ENCODE measurements around the gene HMGA1. TPM values are rescaled to one million over a fixed set of nuclear protein-coding genes. Genes with fewer than 3 reads are reported as not detected.

The HMGA1 gene
- total and polyA plus RNA-seq, 2 of the 13 experiments (the other 11 are each of a cell fraction or from before 2014, with no cell fraction given), result 117 to 145 TPM

DNA sequence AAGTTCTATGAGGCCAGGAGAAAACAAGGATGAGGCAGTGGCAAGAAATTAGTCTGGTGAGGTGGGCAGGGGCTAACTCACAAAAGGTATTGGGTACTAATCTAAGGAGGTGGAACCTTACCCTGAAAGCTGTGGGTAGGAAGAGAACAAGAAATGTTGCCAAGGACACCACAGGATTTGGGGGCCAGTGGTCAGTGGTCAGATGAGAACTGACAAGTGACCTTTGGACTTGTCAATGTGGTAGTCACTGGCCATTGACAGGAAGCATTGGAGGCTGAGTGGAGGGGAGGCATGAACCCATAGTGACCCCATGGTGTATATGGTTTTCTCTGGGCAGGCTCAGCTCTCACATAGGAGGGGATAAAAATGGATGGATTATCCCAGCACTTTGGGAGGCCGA lies 37.5 kb downstream of the HMGA1 start (continued):
- TF ChIP-seq PAWR (CRISPR knock-in tag; IDR thresholded peaks at IDR 0.05; ENCODE audit: borderline replicate concordance), result no peak
- TF ChIP-seq, protein P1, sequence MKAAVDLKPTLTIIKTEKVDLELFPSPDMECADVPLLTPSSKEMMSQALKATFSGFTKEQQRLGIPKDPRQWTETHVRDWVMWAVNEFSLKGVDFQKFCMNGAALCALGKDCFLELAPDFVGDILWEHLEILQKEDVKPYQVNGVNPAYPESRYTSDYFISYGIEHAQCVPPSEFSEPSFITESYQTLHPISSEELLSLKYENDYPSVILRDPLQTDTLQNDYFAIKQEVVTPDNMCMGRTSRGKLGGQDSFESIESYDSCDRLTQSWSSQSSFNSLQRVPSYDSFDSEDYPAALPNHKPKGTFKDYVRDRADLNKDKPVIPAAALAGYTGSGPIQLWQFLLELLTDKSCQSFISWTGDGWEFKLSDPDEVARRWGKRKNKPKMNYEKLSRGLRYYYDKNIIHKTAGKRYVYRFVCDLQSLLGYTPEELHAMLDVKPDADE (CRISPR knock-in tag; IDR thresholded peaks at IDR 0.05), result no peak
- TF ChIP-seq ZNF574 (CRISPR knock-in tag; IDR thresholded peaks at IDR 0.05), result no peak
- TF ChIP-seq, protein P2, sequence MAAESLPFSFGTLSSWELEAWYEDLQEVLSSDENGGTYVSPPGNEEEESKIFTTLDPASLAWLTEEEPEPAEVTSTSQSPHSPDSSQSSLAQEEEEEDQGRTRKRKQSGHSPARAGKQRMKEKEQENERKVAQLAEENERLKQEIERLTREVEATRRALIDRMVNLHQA (CRISPR knock-in tag; IDR thresholded peaks at IDR 0.05), result no peak
- TF ChIP-seq, protein P3, sequence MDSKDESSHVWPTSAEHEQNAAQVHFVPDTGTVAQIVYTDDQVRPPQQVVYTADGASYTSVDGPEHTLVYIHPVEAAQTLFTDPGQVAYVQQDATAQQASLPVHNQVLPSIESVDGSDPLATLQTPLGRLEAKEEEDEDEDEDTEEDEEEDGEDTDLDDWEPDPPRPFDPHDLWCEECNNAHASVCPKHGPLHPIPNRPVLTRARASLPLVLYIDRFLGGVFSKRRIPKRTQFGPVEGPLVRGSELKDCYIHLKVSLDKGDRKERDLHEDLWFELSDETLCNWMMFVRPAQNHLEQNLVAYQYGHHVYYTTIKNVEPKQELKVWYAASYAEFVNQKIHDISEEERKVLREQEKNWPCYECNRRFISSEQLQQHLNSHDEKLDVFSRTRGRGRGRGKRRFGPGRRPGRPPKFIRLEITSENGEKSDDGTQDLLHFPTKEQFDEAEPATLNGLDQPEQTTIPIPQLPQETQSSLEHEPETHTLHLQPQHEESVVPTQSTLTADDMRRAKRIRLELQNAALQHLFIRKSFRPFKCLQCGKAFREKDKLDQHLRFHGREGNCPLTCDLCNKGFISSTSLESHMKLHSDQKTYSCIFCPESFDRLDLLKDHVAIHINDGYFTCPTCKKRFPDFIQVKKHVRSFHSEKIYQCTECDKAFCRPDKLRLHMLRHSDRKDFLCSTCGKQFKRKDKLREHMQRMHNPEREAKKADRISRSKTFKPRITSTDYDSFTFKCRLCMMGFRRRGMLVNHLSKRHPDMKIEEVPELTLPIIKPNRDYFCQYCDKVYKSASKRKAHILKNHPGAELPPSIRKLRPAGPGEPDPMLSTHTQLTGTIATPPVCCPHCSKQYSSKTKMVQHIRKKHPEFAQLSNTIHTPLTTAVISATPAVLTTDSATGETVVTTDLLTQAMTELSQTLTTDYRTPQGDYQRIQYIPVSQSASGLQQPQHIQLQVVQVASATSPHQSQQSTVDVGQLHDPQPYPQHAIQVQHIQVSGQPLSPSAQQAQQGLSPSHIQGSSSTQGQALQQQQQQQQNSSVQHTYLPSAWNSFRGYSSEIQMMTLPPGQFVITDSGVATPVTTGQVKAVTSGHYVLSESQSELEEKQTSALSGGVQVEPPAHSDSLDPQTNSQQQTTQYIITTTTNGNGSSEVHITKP (CRISPR knock-in tag; IDR thresholded peaks at IDR 0.05; ENCODE audit: low read depth), result no peak
- no peak for TF ChIP-seq ZNF567 (CRISPR knock-in tag; IDR thresholded peaks at IDR 0.05; ENCODE audit: borderline replicate concordance)
- TF ChIP-seq, protein P4, sequence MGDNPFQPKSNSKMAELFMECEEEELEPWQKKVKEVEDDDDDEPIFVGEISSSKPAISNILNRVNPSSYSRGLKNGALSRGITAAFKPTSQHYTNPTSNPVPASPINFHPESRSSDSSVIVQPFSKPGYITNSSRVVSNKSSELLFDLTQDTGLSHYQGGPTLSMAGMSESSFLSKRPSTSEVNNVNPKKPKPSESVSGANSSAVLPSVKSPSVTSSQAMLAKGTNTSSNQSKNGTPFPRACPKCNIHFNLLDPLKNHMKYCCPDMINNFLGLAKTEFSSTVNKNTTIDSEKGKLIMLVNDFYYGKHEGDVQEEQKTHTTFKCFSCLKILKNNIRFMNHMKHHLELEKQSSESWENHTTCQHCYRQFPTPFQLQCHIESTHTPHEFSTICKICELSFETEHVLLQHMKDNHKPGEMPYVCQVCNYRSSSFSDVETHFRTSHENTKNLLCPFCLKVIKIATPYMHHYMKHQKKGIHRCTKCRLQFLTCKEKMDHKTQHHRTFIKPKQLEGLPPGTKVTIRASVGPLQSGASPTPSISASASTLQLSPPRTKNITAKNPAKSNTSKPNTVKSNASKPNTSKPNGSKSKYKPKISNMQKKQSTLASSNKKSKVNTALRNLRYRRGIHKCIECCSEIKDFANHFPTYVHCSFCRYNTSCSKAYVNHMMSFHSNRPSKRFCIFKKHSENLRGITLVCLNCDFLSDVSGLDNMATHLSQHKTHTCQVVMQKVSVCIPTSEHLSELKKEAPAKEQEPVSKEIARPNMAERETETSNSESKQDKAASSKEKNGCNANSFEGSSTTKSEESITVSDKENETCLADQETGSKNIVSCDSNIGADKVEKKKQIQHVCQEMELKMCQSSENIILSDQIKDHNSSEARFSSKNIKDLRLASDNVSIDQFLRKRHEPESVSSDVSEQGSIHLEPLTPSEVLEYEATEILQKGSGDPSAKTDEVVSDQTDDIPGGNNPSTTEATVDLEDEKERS (CRISPR knock-in tag; IDR thresholded peaks at IDR 0.05), result no peak
- TF ChIP-seq ZNF644 (CRISPR knock-in tag; IDR thresholded peaks at IDR 0.05; ENCODE audit: low read depth), result peak; percentile 81
- TF ChIP-seq HNF4A (CRISPR knock-in tag; IDR thresholded peaks at IDR 0.05), result peak; percentile 72
- peak; percentile 81 for TF ChIP-seq ZMYM3 (CRISPR knock-in tag; IDR thresholded peaks at IDR 0.05)
- TF ChIP-seq ZNF230 (CRISPR knock-in tag; IDR thresholded peaks at IDR 0.05), result no peak
- TF ChIP-seq MAZ (IDR thresholded peaks at IDR 0.05; ENCODE audit: borderline replicate concordance, low read depth, low read length), result no peak
- TF ChIP-seq MAZ (CRISPR knock-in tag; IDR thresholded peaks at IDR 0.05; ENCODE audit: low read depth), result no peak
- TF ChIP-seq, protein P5, sequence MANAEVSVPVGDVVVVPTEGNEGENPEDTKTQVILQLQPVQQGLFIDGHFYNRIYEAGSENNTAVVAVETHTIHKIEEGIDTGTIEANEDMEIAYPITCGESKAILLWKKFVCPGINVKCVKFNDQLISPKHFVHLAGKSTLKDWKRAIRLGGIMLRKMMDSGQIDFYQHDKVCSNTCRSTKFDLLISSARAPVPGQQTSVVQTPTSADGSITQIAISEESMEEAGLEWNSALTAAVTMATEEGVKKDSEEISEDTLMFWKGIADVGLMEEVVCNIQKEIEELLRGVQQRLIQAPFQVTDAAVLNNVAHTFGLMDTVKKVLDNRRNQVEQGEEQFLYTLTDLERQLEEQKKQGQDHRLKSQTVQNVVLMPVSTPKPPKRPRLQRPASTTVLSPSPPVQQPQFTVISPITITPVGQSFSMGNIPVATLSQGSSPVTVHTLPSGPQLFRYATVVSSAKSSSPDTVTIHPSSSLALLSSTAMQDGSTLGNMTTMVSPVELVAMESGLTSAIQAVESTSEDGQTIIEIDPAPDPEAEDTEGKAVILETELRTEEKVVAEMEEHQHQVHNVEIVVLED (CRISPR knock-in tag; IDR thresholded peaks at IDR 0.05; ENCODE audit: borderline replicate concordance), result no peak
- TF ChIP-seq SAP130 (CRISPR knock-in tag; IDR thresholded peaks at IDR 0.05; ENCODE audit: low read depth), result peak; percentile 63
- no peak for TF ChIP-seq RNF2 (conservative IDR thresholded peaks at IDR 0.05; ENCODE audit: low read depth)

Measured in HepG2 (cell line).